Stimulated activated CD4-positive, alpha-beta T cell treated with anti-CD3 and anti-CD28 coated beads, Interleukin-15, amount 100 ng/mL, for 24 hours (primary cell): ENCODE measurements around the gene MAP2.

Experiments used
- DNase-seq: peaks from one replicate; pipeline ENCODE4 v3.0.0-alpha.2; 2020

The MAP2 gene, protein sequence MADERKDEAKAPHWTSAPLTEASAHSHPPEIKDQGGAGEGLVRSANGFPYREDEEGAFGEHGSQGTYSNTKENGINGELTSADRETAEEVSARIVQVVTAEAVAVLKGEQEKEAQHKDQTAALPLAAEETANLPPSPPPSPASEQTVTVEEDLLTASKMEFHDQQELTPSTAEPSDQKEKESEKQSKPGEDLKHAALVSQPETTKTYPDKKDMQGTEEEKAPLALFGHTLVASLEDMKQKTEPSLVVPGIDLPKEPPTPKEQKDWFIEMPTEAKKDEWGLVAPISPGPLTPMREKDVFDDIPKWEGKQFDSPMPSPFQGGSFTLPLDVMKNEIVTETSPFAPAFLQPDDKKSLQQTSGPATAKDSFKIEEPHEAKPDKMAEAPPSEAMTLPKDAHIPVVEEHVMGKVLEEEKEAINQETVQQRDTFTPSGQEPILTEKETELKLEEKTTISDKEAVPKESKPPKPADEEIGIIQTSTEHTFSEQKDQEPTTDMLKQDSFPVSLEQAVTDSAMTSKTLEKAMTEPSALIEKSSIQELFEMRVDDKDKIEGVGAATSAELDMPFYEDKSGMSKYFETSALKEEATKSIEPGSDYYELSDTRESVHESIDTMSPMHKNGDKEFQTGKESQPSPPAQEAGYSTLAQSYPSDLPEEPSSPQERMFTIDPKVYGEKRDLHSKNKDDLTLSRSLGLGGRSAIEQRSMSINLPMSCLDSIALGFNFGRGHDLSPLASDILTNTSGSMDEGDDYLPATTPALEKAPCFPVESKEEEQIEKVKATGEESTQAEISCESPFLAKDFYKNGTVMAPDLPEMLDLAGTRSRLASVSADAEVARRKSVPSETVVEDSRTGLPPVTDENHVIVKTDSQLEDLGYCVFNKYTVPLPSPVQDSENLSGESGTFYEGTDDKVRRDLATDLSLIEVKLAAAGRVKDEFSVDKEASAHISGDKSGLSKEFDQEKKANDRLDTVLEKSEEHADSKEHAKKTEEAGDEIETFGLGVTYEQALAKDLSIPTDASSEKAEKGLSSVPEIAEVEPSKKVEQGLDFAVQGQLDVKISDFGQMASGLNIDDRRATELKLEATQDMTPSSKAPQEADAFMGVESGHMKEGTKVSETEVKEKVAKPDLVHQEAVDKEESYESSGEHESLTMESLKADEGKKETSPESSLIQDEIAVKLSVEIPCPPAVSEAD (N-terminal part only)

DNA sequence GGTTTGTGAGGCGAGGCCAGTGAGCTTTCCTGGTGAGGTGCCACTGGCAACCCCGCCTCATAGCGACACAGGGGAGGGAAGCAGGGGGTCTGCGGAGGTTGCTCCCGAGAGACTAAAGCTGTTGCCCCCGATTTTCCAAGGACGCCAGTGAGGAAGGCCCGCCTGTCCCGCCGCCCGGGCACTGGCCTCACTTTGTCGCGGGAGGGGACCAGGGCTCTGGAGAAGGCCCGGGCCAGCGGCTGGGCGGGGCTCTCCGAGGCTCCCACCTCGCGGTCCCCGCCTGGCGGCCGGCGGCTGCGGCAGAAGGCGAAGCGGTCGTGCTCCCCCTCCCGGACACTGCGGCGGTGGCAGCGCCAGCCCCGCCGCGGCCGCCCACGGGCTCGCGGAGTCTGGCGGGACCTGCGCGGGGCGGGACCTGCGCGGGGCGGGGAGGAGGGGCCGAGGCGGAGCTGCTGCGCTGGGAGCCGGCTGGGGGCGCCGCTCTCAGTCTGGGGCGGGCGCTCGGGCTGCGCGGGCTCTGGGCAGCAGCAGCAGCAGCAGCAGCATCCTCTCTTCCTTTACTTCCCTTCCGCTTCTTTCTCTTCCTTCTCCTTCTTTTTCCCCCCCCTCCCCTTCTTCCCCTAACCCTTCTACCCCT lies at the start of gene MAP2:
Gene MAP2, plus strand, starts transcription at position 486 of the 637 bp plus-strand sequence. CDS start 229,124 bp downstream, outside the sequence.
- DNase-seq, result peak; percentile 81

DNA sequence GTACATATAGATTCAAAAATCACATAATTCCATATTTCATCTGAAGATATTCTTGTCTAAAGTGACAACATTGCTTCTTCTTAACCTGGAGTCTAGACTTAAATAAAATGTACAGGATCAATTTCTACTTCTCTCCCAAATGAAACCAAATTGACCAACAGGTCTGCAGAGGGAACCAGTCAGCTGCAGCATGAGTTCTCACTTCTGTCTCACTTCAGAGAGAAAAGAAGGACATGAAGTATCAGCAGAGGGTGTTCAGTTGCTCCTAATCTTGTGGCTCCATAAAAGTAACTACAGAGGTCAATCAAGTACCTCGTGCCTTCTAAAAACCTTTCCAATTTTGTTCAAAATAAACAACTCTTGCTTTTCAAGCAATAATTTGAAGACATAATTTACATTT lies 47.2 kb upstream of the MAP2 start:
- no peak for DNase-seq

DNA sequence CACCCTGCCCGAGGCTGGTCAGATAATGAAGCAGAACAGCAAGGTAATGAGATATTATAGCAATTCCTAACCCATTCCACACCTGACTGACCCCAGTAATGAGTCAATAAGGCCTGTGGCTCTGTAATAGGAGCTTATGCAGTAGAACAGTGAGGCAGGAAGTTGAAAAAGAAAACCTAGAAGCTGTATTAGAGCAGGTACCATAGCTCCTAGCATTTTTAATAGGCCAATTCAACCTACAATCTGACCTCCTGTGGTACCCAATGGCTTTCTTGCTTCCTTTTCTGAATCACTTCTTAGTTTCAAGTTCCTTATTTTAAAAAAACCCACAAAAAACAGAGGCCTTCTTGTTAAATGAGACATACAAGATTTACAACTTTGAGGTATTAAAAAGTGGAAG lies 43.6 kb upstream of the MAP2 start:
- no peak for DNase-seq

DNA sequence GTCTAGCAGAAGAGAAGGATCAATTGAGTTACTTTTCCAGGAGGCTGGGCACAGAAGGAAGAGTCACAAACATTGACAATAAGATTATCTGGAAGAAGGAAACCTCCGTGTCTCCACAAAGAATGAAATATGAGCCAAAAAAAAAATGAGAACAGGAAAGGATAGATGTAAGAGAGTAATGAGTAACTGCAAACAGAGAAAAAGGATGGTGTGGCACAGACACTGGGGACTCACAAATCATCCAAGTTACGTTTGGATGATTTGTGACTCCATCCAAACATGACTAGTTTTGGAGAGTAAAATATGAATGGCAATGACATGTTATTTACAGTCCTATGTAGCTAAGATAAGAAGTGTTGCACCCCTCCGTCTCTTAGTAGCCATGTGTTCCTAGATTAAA lies 42.8 kb upstream of the MAP2 start:
- no peak for DNase-seq

DNA sequence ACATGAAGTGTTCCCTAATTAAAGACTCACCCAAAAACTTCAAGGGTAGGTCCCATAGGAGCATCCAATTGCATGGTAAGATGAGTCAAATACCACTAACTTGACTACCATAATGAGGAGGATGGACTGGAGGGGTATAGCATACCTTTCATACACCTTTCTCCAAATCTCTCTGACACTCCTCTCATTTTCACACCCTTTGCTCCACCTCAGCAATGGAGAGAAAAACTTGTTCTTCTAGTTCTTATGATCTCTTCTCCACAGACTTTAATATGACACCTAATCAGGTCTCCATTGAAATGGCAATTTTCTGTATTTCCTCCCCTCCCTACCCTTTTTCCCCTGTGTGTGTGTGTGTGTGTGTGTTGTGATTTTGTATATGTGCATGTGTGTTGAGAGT lies 41.1 kb upstream of the MAP2 start:
- DNase-seq, result no peak

DNA sequence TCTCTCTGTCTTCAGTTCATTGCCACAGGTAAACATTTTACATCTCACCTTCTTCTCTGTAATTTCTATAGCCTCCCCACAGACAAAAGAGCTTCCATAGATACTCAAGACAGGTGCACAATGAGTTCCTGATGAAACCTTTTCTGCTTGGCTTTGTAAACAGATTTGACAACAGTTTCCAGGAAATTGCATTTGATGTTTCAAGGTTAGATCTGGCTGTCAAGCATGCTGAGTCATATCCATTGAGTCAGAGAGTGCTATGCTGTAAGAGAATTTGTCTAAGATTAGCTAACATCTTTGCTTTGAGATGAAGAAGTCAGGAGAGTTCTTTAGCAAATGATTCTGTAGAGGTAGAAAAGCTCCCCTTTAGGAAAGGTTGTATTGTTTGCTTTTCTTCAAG lies 40.6 kb upstream of the MAP2 start:
- DNase-seq, result no peak

DNA sequence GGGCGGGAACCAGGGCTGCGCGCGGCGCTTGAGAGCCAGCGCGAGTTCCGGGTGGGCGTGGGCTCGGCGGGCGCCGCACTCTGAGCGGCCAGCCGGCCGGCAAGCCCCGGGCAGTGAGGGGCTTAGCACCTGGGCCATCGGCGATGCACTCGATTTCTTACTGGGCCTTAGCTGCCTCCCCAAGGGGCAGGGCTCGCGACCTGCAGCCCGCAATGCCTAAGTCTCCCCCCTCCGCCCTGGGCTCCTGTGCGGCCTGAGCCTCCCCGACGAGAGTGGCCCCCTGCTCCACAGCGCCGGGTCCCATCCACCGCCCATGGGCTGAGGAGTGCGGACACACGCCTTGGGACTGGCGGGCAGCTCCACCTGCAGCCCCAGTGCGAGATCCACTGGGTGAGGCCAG lies 36.5 kb upstream of the MAP2 start:
- no peak for DNase-seq

DNA sequence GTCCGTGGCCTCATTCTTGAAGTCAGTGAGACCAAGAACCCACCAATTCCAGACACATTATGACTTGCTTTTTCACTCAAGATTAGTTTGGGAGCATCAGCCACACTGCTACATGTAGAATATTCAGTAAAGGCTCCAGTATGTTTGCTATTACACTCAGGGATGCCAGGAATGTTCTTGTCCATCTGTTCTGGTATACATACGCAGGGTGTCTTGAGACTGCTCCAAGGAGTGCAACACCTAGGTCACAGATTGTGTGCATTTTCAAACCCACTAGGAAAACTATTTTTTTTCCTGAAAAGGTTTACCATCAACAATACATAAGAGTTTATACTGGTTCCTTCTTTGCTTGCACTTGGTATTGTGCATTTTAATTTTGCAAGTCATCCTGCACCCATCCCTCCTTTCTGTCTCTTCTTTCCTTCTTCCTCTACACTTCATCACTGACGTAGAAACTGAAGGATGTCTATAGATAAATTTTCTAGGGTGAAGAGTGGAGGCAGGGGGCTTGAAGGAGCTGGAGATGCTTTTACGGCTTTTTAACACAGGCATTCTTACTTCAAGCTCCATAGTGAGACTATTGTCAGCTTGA lies 35.3 kb upstream of the MAP2 start:
- DNase-seq, result no peak

DNA sequence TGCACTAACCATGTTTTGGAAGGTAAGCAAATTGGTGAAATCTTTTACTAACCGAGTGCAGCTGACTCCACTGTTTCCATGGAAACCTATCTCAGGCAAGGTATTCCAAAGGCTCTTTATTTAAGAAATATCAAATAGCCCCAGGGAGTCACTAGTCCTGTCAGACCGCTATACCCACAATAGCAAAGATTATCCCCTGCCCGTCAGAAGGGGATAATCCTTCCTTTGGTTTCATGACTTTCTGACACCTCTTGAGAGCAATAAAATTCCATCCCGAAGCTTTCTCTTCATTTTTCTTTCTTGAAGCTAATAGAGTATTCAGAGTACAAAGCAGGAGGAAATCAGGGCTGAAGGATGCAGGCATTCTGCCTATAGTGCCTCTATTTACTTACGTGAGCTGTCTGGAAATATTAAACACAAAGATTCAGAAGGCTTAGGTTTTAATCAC lies 34.7 kb upstream of the MAP2 start:
- no peak for DNase-seq

DNA sequence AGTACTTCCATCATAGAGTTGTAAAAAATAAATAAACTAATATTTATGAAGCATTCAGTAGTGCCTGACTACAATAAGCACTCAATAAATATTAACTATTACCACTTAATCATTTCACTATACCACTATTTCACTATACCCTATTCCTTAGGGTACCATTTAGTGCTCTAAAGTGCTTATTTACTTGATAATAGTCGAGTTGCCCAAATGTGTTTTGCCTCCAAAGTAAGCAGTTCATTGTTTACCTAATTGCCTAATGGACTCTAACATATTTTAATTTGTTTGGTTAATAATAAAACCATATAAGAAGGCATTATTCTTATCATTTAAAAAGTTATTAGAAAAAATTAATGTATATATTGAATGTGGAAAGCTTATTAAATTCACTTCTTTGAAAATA lies 33.0 kb upstream of the MAP2 start:
- DNase-seq, result no peak

DNA sequence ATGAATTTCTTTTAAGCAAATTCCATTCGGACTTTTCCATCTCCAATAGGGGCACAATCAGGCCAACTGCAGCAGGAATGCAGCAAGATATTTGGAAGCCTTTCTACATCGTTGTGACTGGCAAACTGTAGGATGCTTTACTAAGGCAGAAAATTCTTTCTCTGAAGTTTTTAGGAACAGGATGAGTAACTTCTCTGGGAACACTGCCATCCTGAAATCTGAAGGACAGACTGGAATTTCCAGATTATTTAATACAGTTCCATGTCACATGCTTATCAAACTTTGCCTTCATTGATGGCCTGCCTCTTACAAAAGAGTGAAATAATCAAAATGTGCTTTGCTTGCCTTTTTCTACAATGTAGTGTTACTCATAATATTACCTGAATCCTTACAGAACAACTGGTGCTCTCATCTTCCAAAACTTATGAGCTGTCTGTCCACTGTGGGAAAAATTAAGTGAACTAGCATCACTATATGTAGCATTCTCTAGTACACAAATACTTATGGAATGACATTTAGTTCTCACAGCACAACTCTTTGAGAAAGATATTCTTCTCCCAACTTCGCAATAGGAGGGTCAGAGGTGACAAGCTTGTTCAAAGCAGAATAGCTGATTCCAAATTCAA lies 32.0 kb upstream of the MAP2 start:
- no peak for DNase-seq

DNA sequence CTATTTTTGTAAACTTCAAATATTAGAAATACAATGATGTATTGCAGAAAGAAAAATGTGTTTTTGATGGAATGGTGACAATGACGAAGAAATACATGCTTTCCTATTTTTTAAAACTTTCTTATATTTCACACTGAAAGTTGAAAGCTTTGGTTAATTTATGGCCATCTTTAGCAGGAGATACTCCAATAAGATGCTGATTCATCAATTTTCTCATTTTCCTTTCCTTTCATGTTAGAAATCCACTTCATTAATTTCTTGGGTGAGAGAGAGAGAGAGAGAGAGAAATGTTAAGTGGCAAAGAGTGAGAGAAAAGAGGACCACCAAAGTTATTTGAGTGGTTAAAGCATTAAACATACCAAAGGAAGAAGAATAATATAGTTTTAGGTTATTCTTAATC lies 28.6 kb upstream of the MAP2 start:
- no peak for DNase-seq

DNA sequence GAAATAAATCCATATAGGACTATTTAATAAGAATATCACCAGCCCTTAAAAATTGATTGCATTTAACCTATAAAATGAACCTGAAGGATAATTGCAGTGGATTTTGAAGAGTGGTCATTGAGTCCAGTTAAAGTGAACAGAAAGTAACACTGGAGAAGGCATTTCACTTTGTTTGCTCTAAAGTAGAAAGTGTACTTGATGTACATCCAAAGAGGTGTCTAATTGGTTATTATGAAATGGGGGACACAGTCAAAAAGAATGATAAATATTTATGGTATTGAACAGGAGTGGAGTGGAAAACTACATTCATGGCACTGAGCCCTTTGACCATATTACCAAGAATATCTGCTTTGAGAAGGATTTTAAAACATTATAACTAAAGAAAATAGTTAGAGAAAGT lies 28.2 kb upstream of the MAP2 start:
- DNase-seq, result no peak

DNA sequence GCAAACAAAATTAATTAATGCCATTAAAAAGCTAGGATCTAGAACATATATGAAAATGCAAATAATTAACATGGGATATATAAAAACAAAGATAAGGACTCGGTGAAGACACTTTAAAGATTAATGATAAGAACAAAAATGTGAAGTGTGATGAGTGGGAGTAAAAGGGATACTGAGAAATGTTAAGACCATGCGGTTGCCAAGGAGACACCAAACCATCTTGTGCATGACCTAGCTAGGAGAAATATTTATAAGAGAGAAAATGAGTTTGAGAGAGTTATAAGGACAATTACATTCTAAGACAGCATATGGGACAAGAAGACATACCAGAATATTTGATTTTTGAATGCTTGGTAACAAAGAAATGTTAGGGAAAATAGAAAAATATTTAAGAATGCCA lies 25.4 kb upstream of the MAP2 start:
- DNase-seq, result no peak

DNA sequence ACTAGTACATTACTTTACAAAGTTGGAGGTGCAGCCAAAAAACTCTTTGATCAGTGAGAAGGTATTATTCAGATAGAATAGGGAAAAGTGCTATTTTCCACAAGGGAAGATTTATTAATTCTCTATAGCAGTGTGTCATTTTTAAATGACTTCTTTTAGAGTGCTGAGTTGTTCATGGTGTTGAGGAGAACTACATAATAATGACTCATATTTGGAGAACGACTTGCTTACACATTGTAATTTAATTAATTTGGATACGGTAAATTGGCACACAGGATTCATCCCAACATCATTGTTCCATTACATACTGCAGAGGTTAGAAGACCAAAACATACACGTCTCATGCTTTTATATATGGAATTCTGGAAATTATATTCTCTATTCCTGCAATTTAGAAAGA lies 22.1 kb upstream of the MAP2 start:
- no peak for DNase-seq

DNA sequence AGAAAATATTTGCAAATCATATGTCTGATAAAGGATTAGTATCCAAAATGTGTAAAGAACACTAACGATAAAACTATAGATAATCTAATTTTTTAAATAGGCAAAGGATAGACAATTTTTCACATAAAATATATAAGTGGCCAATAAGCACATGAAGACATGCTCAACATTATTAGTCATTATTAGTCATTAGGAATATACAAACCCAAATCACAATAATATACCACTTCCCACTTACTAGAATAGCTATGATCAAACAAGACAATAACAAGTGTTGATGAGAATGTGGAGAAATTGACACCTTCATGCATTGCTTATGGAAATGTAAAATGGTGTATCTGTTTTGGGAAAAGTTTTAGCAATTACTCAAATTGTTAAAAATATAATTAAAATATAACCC lies 12.6 kb upstream of the MAP2 start:
- DNase-seq, result no peak

DNA sequence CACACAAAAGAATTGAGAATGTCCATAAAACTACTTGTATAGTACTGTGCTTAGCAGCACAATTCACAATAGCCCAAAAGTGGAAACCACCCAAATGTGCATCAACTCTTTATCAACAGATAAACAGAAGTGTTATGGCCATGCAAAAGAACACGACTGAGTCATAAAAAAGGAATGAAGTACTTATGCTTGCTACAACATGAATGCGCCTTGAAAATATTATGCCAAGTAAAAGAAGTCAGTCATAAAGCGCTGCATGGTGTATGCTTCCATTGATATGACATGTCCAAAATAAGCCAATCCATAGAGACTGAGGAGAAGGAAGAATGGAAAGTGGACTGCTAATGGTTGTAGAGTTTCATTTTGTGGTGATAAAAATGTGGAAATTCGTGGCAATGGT lies 12.1 kb upstream of the MAP2 start:
- DNase-seq, result no peak

DNA sequence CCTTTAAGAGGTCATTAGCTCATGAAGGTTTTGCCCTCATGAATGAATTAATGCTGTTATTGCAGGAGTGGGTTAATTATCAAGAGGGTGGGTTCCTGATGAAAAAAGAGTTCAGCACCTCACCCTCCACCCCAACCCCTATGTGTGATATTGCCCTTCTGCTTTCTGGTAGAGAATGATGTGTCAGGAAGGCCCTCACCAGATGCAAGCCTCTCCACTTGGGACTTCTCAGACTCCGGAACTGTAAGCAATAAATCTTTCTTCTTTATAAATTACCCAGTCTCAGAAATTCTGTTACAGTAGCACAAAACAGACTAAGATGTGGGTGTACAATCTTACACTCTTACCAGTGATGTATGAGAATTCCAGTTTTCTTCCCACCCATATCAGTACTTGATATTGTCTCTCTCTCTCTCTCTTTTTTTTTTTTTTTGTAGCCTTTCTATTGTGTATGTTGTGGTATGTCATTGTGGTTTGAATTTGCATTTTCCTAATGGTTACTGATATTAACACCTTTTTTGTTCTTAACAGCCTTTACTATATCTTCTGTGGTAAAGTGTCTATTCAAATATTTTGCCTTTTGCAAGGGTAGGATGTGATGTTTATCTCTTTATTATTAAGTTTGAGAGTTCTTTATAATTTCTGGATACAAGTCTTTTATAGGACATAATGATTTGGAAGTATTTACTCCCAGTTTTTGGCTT lies 10.4 kb upstream of the MAP2 start:
- no peak for DNase-seq

DNA sequence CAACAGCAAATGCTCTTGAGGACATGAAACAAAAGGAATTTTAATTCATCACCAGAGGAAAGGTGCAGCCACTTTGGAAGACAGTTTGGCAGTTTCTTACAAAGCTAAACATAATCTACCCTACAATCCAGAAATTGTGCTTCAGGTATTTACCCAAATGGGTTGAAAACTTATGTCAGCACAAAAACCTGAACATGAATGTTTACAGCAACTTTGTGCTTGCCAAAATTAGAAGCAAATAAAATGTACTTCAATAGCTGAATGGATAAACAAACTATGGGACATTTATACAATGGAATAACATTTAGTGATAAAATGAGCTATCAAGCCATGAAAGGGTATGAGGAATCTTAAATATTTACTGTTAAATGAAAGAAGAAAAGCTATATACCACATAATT lies 6.9 kb upstream of the MAP2 start:
- DNase-seq, result no peak

DNA sequence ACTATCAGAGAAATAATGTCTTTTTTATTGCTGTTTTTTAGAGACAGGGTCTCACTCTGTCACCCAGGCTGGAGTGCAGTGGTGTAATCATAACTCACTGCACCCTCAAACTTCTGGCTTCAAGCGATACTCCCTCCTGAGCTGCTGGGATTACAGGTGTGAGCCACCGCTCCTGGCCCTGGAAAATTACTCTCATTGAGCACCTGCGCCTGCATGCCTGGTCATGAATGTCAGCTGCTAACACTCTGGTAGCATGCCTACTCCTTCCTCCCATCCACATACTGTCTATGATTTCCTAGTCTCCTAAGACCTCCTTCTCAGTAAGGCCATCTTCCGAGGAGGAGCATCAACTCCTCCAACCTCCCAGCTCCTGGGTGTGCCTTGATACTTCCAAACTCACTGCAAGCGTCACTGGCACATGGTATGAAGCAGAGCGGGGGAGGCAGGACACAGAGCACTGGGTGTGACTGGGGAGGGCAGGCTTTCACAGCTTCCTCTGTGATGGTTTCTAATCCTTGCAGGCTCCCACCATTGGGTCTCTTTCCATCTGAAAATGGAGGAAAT lies 1.6 kb upstream of the MAP2 start:
- no peak for DNase-seq

DNA sequence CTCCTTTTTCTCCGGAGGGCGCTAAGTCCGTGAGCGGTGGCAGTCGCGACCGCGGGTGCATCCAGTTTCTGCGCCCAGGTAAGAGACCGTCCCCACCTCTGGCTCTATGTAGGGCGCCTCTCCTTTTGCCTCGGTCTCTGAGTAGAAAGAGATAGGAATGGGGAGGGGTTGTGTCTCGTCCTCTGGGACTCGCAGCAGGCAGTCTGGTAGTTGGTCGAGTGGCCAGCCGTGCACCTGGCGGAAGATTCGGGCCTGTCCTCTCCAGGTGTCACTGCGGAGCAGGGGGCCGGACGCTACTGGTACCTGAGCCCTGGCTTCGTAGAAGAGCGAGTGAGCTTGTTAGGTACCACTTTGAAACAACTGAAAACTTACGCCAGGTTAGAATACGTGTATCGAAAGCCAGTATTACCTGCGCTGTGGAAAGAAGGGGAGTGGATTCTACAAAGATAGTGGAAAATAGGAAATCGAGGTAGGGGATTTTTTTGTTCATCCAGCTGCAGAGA lies 403 bp downstream of the MAP2 start:
- peak; percentile 5 for DNase-seq
